Measurements from ENCODE around the gene MAT2A.

MAT2A gene

GRCh38 chr2:85549826-85550225, 10.9 kb downstream of the MAT2A start:
- no peaks in the 10 kb centered on the region for H3K79me2 ChIP-seq (ENCODE audit: insufficient read depth, low read depth)
- TF ChIP-seq, protein P1, sequence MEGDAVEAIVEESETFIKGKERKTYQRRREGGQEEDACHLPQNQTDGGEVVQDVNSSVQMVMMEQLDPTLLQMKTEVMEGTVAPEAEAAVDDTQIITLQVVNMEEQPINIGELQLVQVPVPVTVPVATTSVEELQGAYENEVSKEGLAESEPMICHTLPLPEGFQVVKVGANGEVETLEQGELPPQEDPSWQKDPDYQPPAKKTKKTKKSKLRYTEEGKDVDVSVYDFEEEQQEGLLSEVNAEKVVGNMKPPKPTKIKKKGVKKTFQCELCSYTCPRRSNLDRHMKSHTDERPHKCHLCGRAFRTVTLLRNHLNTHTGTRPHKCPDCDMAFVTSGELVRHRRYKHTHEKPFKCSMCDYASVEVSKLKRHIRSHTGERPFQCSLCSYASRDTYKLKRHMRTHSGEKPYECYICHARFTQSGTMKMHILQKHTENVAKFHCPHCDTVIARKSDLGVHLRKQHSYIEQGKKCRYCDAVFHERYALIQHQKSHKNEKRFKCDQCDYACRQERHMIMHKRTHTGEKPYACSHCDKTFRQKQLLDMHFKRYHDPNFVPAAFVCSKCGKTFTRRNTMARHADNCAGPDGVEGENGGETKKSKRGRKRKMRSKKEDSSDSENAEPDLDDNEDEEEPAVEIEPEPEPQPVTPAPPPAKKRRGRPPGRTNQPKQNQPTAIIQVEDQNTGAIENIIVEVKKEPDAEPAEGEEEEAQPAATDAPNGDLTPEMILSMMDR (conservative IDR thresholded peaks at IDR 0.05; ENCODE audit: low read depth, low read length), result no peak
- no peaks in the 10 kb centered on the region for H3K4me1 ChIP-seq (ENCODE audit: low read depth, poor library complexity, severe bottlenecking)
- no peak overlapping the region for H3K9ac ChIP-seq
- H2AFZ ChIP-seq (ENCODE audit: low read depth), result no peak overlapping the region
- no peaks in the 10 kb centered on the region for H3K27me3 ChIP-seq (ENCODE audit: insufficient read depth, low read depth)
- no peak overlapping the region for H3K4me2 ChIP-seq
- H3K4me3 ChIP-seq (IDR thresholded peaks at IDR 0.05; ENCODE audit: insufficient read depth, low read depth, low read length), result no peak overlapping the region
- H4K20me1 ChIP-seq (ENCODE audit: insufficient read depth), result peaks cover 10% of the 10 kb centered on the region; the same call in 1 of the 2 replicates
- H3K27ac ChIP-seq, result no peak overlapping the region
- no peaks in the 10 kb centered on the region; the same call in 1 of the 2 replicates for H3K36me3 ChIP-seq (ENCODE audit: insufficient read depth)

DNA sequence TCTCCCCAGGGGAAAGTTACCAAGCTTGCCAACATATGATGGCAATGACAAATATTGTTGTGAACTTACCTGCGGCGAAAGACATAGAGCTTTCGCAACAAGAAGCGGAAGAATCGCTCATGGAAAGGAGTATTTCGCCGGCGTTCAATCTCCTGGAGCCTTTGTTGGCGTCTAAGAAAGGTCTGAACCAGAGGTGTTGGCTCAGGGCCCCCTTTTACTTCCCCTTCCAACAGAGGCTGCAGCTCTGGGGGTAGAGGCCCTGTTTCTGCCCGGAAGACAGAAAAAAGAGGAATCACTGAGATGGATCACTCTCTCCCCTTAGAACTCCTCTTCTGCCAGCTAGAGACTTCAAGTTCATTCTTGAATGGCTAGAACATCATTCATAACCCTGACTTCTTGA, 11.5 kb downstream of the MAT2A start:
- H3K27me3 ChIP-seq (ENCODE audit: insufficient read depth, low read depth), result no peaks in the 10 kb centered on the region
- no peak overlapping the region for H2AFZ ChIP-seq (ENCODE audit: low read depth)
- TF ChIP-seq, protein P1 (conservative IDR thresholded peaks at IDR 0.05; ENCODE audit: low read depth, low read length), result no peak
- no peaks in the 10 kb centered on the region for H3K4me1 ChIP-seq (ENCODE audit: low read depth, poor library complexity, severe bottlenecking)
- no peak overlapping the region for H3K4me3 ChIP-seq (IDR thresholded peaks at IDR 0.05; ENCODE audit: insufficient read depth, low read depth, low read length)
- peaks cover 6% of the 10 kb centered on the region; the same call in 1 of the 2 replicates for H4K20me1 ChIP-seq (ENCODE audit: insufficient read depth)
- no peak overlapping the region for H3K27ac ChIP-seq
- no peaks in the 10 kb centered on the region; the same call in 1 of the 2 replicates for H3K36me3 ChIP-seq (ENCODE audit: insufficient read depth)
- no peak overlapping the region for H3K4me2 ChIP-seq
- H3K9ac ChIP-seq, result no peak overlapping the region
- H3K79me2 ChIP-seq (ENCODE audit: insufficient read depth, low read depth), result no peaks in the 10 kb centered on the region

- Histone ChIP-seq H3K27ac (no peak overlapping the region), H3K36me3 (ENCODE audit: insufficient read depth) (no peaks in the 10 kb centered on the region; the same call in 1 of the 2 replicates)
Observed at GRCh38 chr2:85551698-85552678, 13.0 kb downstream of the MAT2A start.

DNA sequence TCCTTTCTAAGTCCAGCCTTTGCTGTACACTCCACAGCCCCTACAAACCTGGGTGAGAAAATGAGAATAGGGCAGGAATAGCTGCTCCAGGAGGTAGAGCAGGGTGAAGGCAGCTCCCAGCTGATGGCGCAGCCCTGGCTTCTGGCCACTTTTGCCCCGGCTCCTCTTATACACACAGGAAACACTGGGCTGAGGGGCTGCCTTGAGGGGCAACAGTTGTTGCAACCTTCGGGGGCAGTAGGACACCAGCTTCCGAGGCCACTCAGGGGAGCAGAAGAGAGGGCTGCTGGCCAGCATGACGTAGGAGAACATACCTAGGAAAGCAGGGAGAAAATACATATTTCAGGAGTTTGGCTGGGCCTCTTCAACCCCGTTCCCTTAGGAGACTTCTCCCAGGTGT, 14.2 kb downstream of the MAT2A start:
- Histone ChIP-seq H3K9ac (no peak overlapping the region), H3K27ac (no peak overlapping the region), H4K20me1 (ENCODE audit: insufficient read depth) (no peaks in the 10 kb centered on the region), H3K4me3 (IDR thresholded peaks at IDR 0.05; ENCODE audit: insufficient read depth, low read depth, low read length) (no peak overlapping the region), H3K27me3 (ENCODE audit: insufficient read depth, low read depth) (no peaks in the 10 kb centered on the region), H3K36me3 (ENCODE audit: insufficient read depth) (no peaks in the 10 kb centered on the region; the same call in 1 of the 2 replicates), H3K4me2 (no peak overlapping the region), H2AFZ (ENCODE audit: low read depth) (no peak overlapping the region), H3K79me2 (ENCODE audit: insufficient read depth, low read depth) (no peaks in the 10 kb centered on the region), H3K4me1 (ENCODE audit: low read depth, poor library complexity, severe bottlenecking) (no peaks in the 10 kb centered on the region)
- TF ChIP-seq, protein P1 (conservative IDR thresholded peaks at IDR 0.05; ENCODE audit: low read depth, low read length), result no peak

More at GRCh38 chr2:85551698-85552678, 13.0 kb downstream of the MAT2A start:
- H3K9ac ChIP-seq, result no peak overlapping the region
- H3K4me2 ChIP-seq, result no peak overlapping the region
- no peaks in the 10 kb centered on the region for H3K4me1 ChIP-seq (ENCODE audit: low read depth, poor library complexity, severe bottlenecking)
- H3K27me3 ChIP-seq (ENCODE audit: insufficient read depth, low read depth), result no peaks in the 10 kb centered on the region
- no peak overlapping the region for H3K4me3 ChIP-seq (IDR thresholded peaks at IDR 0.05; ENCODE audit: insufficient read depth, low read depth, low read length)
- no peaks in the 10 kb centered on the region for H3K79me2 ChIP-seq (ENCODE audit: insufficient read depth, low read depth)
- no peak overlapping the region for H2AFZ ChIP-seq (ENCODE audit: low read depth)
- H4K20me1 ChIP-seq (ENCODE audit: insufficient read depth), result no peaks in the 10 kb centered on the region; the same call in 1 of the 2 replicates
- TF ChIP-seq, protein P1 (conservative IDR thresholded peaks at IDR 0.05; ENCODE audit: low read depth, low read length), result peak; percentile 97

Measured in KMS-11 (cell line).